HG03432 (cell line): ENCODE data around the gene PRAMEF18.
"Not testable (repeated sequence)": the region's sequence is repeated elsewhere in the genome, so short reads cannot be mapped to it uniquely, and the experiment has no call there.

Experiments
- ATAC-seq: cut with Tn5 transposase; IDR thresholded peaks from one replicate; pipeline ENCODE4 v1.9.1; 2021; ENCODE audit warnings: mild to moderate bottlenecking, moderate library complexity; ENCODE audit not compliant: unreplicated experiment

The PRAMEF18 gene

GRCh38 chr1:13225675-13226204 is at the start of gene PRAMEF18:
Gene PRAMEF18, minus strand, starts transcription at chr1:13226154. Its CDS starts 48 bp downstream, at chr1:13226106.
- not testable (repeated sequence) for ATAC-seq

- not testable (repeated sequence) for ATAC-seq
Observed at GRCh38 chr1:13265124-13265523, 39.2 kb upstream of the PRAMEF18 start.

- ATAC-seq, result not testable (repeated sequence)
Observed at GRCh38 chr1:13253898-13254297, 27.9 kb upstream of the PRAMEF18 start, which contains the start of gene PRAMEF5. Gene PRAMEF5, plus strand, starts transcription at chr1:13254198. Its CDS starts 5,071 bp downstream, at chr1:13259269.

- not testable (repeated sequence) for ATAC-seq
Observed at GRCh38 chr1:13247122-13247521, 21.2 kb upstream of the PRAMEF18 start.

- ATAC-seq, result not testable (repeated sequence)
Observed at GRCh38 chr1:13246554-13246871, 20.6 kb upstream of the PRAMEF18 start.

GRCh38 chr1:13245841-13246553 is 20.0 kb upstream of the PRAMEF18 start:
- not testable (repeated sequence) for ATAC-seq

- not testable (repeated sequence) for ATAC-seq
Observed at GRCh38 chr1:13243536-13244263, 17.7 kb upstream of the PRAMEF18 start.

- ATAC-seq, result not testable (repeated sequence)
Observed at GRCh38 chr1:13239633-13240032, 13.7 kb upstream of the PRAMEF18 start.

GRCh38 chr1:13237572-13237971 is 11.6 kb upstream of the PRAMEF18 start:
- not testable (repeated sequence) for ATAC-seq

GRCh38 chr1:13234057-13234456 is 8.1 kb upstream of the PRAMEF18 start:
- not testable (repeated sequence) for ATAC-seq

- not testable (repeated sequence) for ATAC-seq
Observed at GRCh38 chr1:13232056-13232455, 6.1 kb upstream of the PRAMEF18 start.

- not testable (repeated sequence) for ATAC-seq
Observed at GRCh38 chr1:13231061-13231750, 5.3 kb upstream of the PRAMEF18 start.

GRCh38 chr1:13230601-13231000 is 4.6 kb upstream of the PRAMEF18 start:
- ATAC-seq, result not testable (repeated sequence)

- ATAC-seq, result not testable (repeated sequence)
Observed at GRCh38 chr1:13230096-13230495, 4.1 kb upstream of the PRAMEF18 start.

GRCh38 chr1:13228343-13228781 is 2.4 kb upstream of the PRAMEF18 start:
- ATAC-seq, result no peak

GRCh38 chr1:13227271-13228055 is 1.5 kb upstream of the PRAMEF18 start:
- ATAC-seq, result not testable (repeated sequence)

GRCh38 chr1:13224480-13225060 is 1.4 kb downstream of the PRAMEF18 start:
- ATAC-seq, result no peak

GRCh38 chr1:13222788-13223187 is 3.2 kb downstream of the PRAMEF18 start:
- ATAC-seq, result not testable (repeated sequence)

GRCh38 chr1:13219203-13219602 is 6.8 kb downstream of the PRAMEF18 start:
- not testable (repeated sequence) for ATAC-seq

- not testable (repeated sequence) for ATAC-seq
Observed at GRCh38 chr1:13216619-13217018, 9.3 kb downstream of the PRAMEF18 start.
